H54 (cell line): ENCODE measurements around the gene SMPDL3B.

Experiments used
- DNase-seq: peaks from one replicate; pipeline ENCODE4 v3.0.0; 2011; ENCODE audit warnings: low spot score, mixed read lengths; ENCODE audit not compliant: insufficient read length
- FAIRE-seq: peaks from 3 replicates; lab custom pipeline; 2011; peaks lifted over from hg19 to GRCh38; lab: Jason Lieb, UNC
- POLR2A ChIP-seq: IDR thresholded peaks from 2 replicates; pipeline ENCODE4 v1.6.1; 2011; ENCODE audit warnings: low read depth, mild to moderate bottlenecking, low read length

The SMPDL3B gene

DNA sequence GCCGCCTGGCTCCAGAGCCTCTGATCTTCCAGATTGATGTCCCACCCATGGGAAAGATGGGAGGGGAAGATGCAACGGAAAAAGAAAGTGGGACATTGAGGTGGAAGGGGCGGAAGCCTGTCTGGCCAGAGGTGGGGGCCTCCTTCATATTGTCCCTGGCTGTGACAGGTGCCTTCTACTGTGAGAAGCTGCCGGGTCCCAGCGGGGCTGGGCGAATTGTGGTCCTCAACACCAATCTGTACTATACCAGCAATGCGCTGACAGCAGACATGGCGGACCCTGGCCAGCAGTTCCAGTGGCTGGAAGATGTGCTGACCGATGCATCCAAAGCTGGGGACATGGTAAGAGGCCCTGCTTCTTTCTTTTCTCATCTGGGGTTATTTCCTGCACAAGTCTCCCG lies 19.4 kb downstream of the SMPDL3B start:
- TF ChIP-seq POLR2A, result no peak
- no peak for FAIRE-seq
- DNase-seq, result no peak

DNA sequence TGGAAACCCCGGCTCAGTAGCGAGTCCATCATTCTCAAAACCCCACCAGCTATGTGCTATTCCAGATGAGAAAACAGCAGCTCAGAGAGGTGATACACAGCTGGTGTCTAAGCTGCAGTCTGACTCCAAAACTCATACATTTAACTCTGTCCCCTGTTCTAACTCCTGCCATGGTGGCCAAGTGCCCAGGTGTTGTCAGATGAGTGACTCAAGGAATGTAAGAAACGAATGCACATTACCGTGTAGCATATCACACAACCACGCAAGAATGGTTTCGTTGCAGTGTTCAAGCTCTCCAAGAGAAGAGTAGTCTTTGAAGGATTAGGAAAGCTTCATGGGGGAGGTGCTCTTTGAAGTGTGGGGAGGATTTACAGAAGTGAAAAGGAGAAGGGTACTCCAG lies 20.3 kb downstream of the SMPDL3B start:
- FAIRE-seq, result no peak
- no peak for DNase-seq
- TF ChIP-seq POLR2A, result no peak

DNA sequence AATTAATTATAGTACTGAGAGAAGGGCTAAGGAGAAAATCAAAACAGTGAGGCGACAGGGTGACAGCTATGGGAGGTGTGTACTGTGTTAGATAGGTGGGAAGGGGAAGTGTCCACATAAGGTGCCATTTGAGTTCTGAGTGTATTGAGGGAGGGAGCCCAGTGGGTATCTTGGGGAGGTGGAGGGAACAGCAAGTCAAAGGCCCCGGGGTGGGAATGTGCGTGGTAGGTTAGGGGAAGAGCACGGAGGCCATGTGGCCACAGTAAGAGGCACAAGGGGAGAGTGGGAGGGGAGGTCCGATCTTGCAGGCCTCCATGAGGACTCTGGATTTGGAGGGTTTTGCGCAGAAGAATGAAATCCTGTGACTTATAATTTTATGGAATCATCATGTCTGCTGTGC lies 22.0 kb downstream of the SMPDL3B start:
- FAIRE-seq, result no peak
- TF ChIP-seq POLR2A, result no peak
- no peak for DNase-seq

GRCh38 chr1:27957655-27958054 lies 22.9 kb downstream of the SMPDL3B start:
- FAIRE-seq (no peak), DNase-seq (no peak)
- TF ChIP-seq POLR2A, result no peak

- no peak for TF ChIP-seq POLR2A
- no peak for FAIRE-seq
- no peak for DNase-seq
Measured at GRCh38 chr1:27958513-27958912, 23.7 kb downstream of the SMPDL3B start.

GRCh38 chr1:27959792-27960603 lies 25.2 kb downstream of the SMPDL3B start, which contains the start of gene XKR8:
Gene XKR8 (plus strand): TSS chr1:27959973. CDS start chr1:27960070, 97 bp downstream.
- TF ChIP-seq POLR2A, result no peak
- FAIRE-seq (no peak), DNase-seq (peak; percentile 67)

GRCh38 chr1:27960762-27961645 lies 26.2 kb downstream of the SMPDL3B start:
- FAIRE-seq, result no peak
- no peak for TF ChIP-seq POLR2A

GRCh38 chr1:27961646-27962221 lies 26.9 kb downstream of the SMPDL3B start:
- FAIRE-seq, result no peak
- TF ChIP-seq POLR2A, result no peak
- no peak for DNase-seq

More at GRCh38 chr1:27960762-27961645, 26.2 kb downstream of the SMPDL3B start:
- DNase-seq, result peak; percentile 58

DNA sequence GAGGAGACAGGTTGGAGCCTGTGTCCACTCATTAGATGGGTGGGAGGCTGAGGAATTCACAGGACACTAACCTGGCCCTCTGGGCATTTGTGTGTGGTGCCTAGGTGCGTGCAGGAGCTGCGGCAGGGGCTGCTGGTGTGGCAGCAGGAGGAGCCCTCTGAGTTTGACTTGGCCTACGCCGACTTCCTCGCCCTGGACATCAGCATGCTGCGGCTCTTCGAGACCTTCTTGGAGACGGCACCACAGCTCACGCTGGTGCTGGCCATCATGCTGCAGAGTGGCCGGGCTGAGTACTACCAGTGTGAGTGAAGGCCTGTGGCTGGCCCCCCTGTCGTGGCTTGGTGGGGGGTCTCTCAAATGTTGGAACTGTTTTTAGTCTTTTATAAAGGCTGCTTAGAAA lies 28.6 kb downstream of the SMPDL3B start:
- no peak for DNase-seq
- FAIRE-seq, result no peak
- no peak for TF ChIP-seq POLR2A

GRCh38 chr1:27966402-27967105 lies 31.8 kb downstream of the SMPDL3B start:
- DNase-seq, result peak; percentile 22
- no peak for FAIRE-seq
- no peak for TF ChIP-seq POLR2A

GRCh38 chr1:27967106-27967883 lies 32.5 kb downstream of the SMPDL3B start:
- no peak for FAIRE-seq
- DNase-seq, result no peak
- TF ChIP-seq POLR2A, result no peak

DNA sequence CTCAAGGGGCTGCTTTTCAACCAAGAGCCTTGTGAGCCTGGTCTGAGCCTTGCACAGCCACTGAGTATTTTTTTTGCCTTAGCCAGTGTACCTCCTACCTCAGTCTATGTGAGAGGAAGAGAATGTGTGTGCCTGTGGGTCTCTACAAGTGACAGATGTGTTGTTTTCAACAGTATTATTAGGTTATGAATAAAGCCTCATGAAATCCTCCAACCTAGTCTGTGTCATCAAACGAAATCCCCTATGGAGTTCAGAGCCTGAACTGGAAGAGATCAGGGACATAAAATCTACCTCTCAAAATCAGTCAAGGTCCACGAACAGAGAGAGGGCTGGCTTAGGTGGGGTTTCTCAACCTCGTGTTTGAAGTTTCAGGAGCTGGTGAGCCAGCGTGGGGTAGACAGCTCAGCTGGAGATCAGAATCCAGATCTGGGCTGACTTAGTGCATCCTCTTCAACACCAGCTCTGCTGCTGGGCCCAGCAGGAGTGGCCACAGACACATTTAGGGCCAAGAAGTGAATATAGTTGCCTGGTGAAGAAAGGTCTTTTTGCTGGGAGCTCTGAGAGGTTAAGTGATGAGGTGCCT lies 33.2 kb downstream of the SMPDL3B start:
- FAIRE-seq, result no peak
- no peak for DNase-seq
- TF ChIP-seq POLR2A, result no peak
